NCI-H1048 (cell line): Measurements from ENCODE around the gene MRPL28.
A peak's percentile ranks its signal among the peaks of the same experiment; 100 is the strongest.
"Not testable (repeated sequence)": the region's sequence is repeated elsewhere in the genome, so short reads cannot be mapped to it uniquely, and the experiment has no call there.

Source experiments
- DNase-seq: peaks from one replicate; lab custom pipeline; 2025; lab: John Stamatoyannopoulos, UW

Gene MRPL28

GRCh38 chr16:359871-360697 lies 10.3 kb downstream of the MRPL28 start:
- DNase-seq, result no peak

DNA sequence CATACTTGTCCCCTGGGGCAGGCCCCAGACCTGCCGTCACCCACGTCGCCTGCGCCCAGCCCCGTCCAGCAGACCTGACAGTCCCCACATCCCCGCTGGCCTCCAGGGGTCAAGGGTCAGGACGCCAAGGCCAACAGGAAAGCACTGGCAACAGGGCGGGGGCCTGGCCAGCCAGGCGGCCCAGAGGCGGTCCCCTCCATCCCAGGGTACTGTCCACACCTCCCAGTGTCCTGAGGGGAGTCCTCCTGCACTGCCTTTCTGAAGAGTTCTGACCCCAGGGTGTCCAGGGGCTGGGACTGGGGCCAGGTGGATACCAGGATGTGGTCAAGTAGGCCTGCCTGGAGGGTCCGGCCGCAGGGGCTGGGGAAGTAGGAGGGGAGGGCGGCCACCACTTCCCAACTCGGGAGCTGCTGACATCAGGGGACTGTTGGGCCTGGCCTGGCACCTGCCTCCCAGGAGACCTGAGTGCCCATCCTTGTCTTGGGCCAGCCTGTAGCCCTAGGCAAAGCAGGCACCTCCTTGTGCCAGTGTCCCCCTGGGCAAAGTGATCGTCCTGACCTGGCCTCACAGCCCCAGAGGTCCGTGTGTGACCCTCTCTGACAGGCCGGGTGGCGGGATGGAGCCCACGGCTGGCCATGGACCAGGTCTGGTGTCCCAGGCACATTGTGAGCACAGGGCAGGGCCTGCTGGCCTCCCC lies 11.1 kb downstream of the MRPL28 start:
- DNase-seq, result no peak

- no peak for DNase-seq
These were observed 13.6 kb downstream of the MRPL28 start for GRCh38 chr16:356741-357140.

- DNase-seq, result no peak
These were observed 15.3 kb downstream of the MRPL28 start for GRCh38 chr16:354971-355461.

GRCh38 chr16:354291-354881 lies 16.0 kb downstream of the MRPL28 start:
- DNase-seq, result no peak

DNA sequence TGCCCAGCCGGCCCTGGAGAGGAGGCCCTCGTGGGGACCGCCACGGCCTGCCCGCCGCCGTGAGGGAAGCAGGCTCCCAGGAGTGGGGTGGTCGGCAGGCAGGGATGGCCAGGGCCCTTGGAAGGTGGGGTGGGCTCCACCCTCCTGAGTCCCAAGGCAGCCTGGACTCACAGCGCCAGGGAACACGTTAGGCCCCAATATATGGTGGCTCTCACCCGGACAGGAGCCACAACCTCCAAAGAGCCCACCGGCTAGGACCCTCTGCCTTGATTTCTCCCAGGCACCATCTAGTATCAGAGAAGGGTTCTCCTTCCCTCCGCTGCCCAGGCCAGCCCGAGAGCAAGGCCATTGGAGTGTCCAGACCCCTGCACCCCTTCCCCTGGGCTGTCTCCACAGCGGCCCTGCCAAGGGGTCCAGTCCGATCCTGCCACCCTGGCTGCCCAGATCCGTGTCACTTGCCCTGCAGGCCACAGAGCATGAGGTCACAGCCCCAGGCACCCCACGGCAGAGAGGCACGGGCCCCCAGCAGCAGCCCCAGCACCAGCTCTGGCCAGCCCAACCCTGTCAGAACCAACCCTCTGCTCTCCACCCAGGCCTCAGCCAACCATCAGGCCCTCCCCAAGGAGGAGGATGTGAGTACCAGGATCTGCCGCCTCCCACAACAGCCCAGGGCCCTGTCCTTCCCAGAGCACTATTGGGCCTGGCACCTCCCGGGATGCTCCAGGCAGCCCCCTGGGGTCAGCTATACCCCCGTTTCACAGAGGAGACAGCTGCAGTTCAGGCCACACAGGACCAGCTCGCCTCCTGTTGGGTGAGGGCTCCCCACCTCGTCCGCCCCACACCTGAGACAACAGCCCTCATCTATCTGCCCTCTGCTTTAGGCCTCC lies 16.7 kb downstream of the MRPL28 start:
- DNase-seq, result no peak

- DNase-seq, result peak; percentile 87
These were observed 17.6 kb downstream of the MRPL28 start, which contains the start of gene AXIN1 for GRCh38 chr16:352547-353403. TSS of gene AXIN1 (minus strand) at chr16:352723. CDS start at chr16:347025, 5,698 bp downstream.

DNA sequence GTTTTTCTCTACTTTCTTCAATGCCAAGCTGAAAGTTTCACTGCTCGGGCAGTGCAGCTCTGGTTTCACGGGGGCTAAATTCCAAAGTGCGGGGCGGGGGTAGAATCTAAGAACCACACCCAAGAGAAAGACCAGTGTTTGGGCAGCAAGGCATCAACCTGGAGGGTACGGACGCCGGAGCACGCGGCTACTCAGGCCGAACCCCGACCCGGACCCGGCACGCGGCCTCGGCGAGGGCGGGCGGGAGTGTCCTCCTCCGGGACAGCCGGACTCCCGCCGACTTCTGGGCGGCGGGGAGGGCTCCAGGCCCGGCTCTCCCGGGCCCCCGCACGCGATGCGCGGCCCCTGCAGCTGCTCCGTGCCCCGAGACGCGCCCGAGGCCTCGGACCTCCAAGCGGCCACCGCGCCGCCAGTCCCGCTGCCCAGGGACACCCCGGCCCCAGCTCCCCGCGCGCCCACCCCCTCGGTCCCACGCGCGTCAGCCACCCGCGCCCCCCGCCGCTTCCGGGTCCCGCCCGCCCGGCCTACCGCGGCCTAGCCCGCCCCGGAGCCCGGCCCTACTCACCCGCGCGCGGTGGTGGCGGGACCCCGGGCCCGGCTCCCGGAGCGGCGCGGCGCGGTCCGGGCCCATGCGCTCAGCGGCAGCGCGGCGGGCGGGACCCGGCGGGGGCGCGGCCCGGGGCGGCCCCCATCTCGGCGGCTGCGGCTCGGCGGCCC lies 18.4 kb downstream of the MRPL28 start:
- no peak for DNase-seq

- no peak for DNase-seq
These were observed 20.1 kb downstream of the MRPL28 start for GRCh38 chr16:350203-350602.

DNA sequence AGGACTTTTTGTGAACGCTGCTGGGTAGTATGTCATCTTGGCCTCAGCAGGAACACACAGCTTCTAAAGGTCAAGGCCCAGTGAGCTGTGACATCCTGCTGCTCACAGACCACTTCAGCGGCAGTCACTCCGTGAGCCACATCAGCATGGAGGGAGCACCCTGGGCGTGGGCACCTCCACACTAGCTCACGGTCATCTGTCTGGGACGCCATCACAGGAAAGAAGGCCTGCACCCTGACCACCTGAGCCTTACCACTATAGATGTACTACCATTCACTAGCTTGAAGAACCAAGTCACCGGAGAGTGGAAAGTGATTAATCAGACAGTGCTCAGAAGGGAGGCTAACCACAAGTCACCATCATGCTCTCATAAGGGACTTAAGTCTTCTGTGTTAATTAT lies 21.1 kb downstream of the MRPL28 start:
- DNase-seq, result no peak

- not testable (repeated sequence) for DNase-seq
These were observed 21.8 kb downstream of the MRPL28 start for GRCh38 chr16:348495-348894.

GRCh38 chr16:347203-347602 lies 23.1 kb downstream of the MRPL28 start:
- no peak for DNase-seq

DNA sequence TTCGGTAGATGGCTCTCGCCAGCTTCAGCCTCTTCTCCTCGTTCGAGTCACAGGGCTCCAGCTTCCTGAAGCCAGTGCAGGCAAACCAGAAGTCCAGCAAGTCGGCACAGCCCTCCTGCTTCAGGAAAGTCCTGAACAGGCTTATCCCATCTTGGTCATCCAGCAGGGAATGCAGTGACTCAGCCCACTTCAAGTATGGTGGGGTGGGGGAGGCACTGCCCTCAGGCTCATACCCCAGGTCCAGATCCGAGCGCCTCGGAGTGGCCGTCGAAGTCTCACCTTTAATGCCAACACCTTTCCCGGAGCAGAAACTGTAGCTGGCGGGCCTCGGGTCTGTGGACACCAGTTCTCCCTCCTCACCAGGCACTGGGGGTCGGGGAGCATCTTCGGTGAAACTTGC lies 23.8 kb downstream of the MRPL28 start:
- no peak for DNase-seq

DNA sequence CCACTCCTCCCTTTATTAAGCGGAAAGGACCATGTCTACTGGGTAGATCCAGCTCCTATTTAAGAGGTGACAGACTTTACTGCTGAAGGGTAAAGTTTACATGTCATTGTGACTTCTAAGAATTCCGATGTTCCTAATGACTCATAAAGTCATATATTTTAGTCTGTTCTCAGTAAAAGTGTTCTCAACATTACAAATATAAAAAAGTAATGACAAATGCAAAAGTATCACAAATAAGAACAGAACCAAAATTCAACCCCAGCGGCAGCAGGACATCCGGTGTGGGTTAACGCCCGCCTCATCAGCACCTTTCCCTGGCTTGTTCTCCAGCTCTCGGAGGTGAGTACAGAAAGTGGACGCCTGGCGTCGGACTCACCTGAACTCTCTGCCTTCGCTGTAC lies 24.6 kb downstream of the MRPL28 start:
- DNase-seq, result no peak

DNA sequence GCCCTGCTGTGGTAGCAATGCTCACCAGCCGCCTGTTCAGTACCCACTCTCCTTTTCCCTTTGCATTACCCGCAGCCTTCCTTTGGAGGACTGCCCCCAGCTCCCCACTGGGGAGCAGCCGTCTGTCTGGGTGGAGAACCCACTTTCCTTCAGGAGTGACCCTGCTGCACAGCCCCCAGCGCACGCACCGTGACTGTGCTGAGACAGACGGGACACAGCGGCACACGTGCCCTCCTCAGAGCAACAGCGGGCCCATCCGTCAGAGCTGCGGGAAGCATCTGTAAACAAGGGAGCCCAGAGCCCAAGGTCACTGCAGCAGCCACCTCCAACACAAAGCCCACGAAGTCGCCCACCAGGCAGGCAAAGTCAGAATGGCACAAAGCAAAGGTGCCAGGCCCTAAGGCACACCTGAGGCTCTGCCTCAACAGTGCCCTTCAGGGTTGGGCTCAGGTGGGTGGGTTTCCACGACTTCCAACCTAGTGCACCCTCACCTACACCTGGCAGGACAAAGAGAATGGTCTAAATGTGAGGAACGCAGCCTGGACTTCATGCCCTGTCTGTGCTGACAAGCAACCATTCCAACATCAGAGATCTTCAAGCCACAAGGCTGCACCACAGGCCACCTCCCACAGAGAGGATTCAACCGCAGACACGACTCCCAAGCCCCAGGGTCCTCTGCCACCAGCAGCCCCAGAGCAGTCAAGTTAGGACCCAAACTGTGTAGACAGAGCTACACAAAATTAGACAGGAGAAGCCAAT lies 27.7 kb downstream of the MRPL28 start:
- no peak for DNase-seq

GRCh38 chr16:341974-342336 lies 28.4 kb downstream of the MRPL28 start:
- not testable (repeated sequence) for DNase-seq

- not testable (repeated sequence) for DNase-seq
These were observed 29.0 kb downstream of the MRPL28 start for GRCh38 chr16:341095-341973.

- DNase-seq, result no peak
These were observed 29.8 kb downstream of the MRPL28 start for GRCh38 chr16:340370-341091.
